GM19025 (cell line): ENCODE measurements around the gene ST7.
A peak's percentile ranks its signal among the peaks of the same experiment; 100 is the strongest.
"Not testable (repeated sequence)": the region's sequence is repeated elsewhere in the genome, so short reads cannot be mapped to it uniquely, and the experiment has no call there.

ENCODE experiments used
- ATAC-seq: cut with Tn5 transposase; IDR thresholded peaks from one replicate; pipeline ENCODE4 v1.9.1; 2021; ENCODE audit warnings: mild to moderate bottlenecking, low read depth, moderate library complexity; ENCODE audit not compliant: unreplicated experiment

Gene ST7

GRCh38 chr7:116950889-116951351 is 2.4 kb upstream of the ST7 start:
- ATAC-seq: no peak

- ATAC-seq: no peak
Observed at GRCh38 chr7:116951366-116952292, 1.7 kb upstream of the ST7 start.

GRCh38 chr7:116952635-116953371 is 498 bp upstream of the ST7 start:
- ATAC-seq: no peak

GRCh38 chr7:116953906-116954838 is 871 bp downstream of the ST7 start:
- peak; percentile 19 for ATAC-seq

GRCh38 chr7:116955340-116955739 is 2.0 kb downstream of the ST7 start:
- ATAC-seq: no peak

- ATAC-seq: peak; percentile 67
Observed at GRCh38 chr7:116955801-116956476, 2.6 kb downstream of the ST7 start.

GRCh38 chr7:116956477-116956804 is 3.1 kb downstream of the ST7 start:
- no peak for ATAC-seq

DNA sequence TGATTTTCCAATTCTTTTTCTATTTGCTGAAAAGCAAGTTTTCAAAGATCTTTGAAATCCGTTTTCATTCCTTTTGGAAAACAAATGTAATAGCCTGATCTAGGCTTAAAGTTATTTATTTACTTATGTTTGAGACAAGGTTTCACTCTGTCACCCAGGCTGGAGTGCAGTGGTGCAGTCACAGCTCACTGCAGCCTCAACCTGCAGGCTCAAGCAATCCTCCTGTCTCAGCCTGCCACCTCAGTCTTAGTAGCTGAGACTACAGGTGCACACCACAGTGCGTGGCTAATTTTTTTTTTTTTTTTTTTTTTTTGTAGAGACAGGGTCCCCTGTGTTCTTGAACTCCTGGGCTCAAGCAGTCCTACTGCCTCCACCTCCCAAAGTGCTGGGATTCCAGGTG is 4.6 kb downstream of the ST7 start:
- peak; percentile 23 for ATAC-seq

DNA sequence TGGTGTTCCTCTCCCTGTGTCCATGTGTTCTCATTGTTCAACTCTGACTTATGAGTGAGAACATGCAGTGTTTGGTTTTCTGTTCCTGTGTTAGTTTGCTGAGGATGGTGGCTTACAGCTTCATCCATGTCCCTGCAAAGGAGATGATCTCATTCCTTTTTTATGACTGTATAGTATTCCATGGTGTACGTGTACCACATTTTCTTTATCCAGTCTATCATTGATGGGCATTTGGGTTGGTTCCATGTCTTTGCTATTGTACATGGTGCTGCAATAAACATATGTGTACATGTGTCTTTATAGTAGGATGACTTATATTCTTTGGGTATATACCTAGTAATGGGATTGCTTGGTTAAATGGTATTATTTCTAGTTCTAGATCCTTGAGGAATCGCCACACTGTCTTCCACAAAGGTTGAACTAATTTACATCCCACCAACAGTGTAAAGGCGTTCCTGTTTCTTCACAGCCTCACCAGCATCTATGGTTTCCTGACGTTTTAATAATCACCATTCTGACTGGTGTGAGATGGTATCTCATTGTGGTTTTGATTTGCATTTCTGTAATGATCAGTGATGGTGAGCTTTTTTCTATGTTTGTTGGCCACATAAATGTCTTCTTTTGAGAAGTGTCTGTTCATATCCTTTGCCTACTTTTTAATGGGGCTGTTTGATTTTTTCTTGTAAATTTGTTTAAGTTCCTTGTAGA is 8.8 kb downstream of the ST7 start:
- ATAC-seq: not testable (repeated sequence)

DNA sequence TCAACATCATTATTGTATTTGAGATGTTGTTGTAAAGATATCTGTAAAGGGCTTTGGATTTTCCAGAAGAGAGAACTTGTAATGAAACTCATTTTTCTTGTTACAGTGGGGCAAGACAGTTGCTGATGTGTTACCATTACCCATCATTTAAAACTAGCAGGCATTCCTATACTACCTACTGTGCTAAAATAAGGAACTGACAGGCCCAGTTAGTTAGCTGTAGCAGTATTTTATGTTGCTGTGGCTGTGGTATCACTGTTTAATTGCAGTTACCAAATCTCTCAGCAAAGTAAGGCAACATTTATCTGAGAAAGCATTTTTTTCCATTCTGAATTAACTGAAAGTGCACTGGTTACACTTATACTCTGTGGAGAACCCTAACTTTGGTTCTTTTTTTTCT is 9.9 kb downstream of the ST7 start:
- ATAC-seq: no peak

GRCh38 chr7:116966601-116967000 is 13.3 kb downstream of the ST7 start:
- ATAC-seq: no peak

- ATAC-seq: no peak
Observed at GRCh38 chr7:116967254-116967922, 14.1 kb downstream of the ST7 start.

DNA sequence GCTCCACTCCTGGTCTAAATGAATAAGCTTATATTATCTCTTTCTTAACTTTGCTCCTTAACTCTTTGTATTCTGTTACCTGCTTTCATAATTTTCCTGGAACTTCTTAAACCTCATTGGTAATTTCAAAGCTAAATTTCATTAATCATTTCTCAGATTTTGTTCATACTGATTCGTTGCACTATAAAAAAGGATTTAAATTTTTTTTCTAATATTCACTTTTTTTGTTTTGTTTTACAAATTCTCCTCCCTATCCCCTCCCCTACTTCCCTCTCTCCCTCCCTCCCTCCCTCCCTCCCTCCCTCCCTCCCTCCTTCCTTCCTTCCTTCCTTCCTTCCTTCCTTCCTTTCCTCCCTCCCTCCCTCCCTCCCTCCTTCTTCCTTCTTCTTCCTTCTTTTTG is 14.7 kb downstream of the ST7 start:
- ATAC-seq: no peak

- no peak for ATAC-seq
Observed at GRCh38 chr7:116968631-116969030, 15.3 kb downstream of the ST7 start.

DNA sequence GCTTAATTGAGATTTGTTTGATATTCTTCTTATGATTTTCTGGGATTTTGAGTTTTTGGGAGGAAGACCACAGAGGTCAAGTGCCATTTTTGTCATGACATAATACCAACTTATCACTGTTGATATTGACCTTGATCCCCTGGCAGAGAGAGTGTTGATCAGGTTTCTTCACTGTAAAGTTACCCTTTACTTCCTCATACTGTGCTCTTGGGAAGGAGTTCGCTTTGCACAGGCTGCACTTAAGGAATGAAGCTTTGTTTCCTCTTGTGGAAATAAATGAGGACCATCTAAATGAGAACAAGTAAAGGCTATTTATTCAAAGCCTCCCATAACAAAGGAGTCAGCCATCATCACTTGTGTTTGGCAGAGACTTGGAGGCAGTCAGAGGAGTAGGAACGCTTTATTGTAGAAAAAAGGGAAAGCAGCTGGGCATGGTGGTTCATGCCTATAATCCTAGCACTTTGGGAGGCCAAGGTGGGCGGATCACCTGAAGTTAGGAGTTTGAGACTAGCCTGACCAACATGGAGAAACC is 16.1 kb downstream of the ST7 start:
- ATAC-seq: no peak

DNA sequence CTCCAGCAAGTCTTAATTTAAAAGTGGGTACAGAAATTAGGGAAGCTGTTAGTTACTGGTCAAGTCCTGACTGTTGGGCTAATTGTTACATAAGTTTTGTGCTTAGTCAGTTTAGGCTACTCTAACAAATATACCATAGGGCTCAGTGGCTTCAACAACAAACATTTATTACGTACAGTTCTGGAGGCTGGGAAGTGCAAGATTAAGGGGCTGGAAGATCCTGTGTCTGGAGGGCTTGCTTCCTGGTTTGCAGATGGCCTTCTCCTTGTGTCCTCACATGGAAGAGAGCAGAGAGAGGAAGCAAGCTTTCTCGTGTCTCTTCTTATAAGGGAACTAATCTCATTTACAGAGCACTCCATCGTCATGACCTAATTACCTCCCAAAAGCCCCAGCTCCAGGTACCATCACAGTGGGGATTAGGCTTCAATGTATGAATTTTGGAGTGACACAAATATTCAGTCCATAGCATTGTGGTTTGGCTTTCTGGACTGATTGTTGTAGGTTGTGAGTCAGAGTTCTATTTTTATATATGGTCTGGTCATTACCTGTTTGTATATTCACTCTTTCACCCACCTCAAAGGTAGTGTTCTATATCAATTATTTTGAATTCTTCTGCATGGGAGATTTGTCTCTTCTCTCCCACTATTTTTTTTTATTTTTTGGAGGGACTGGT is 17.1 kb downstream of the ST7 start:
- peak; percentile 69 for ATAC-seq

- not testable (repeated sequence) for ATAC-seq
Observed at GRCh38 chr7:116971153-116971552, 17.9 kb downstream of the ST7 start.

- ATAC-seq: no peak
Observed at GRCh38 chr7:116971869-116972268, 18.6 kb downstream of the ST7 start.
